GM13976 (cell line): Measurements from ENCODE around the gene SLC30A9.

ENCODE experiments used
- DNase-seq: peaks from one replicate; pipeline ENCODE4 v3.0.0; 2012; ENCODE audit warnings: low spot score
- in situ Hi-C: fragments of 300-500 bp; cut with MboI; formaldehyde crosslinking; loops from one replicate; pipeline ENCODE4 v1.12.0; 2022; ENCODE audit warnings: low sequenced_read_pairs, mixed read lengths, inconsistent platforms; ENCODE audit not compliant: unreplicated experiment
- TF ChIP-seq, protein P1 (sequence below): IDR thresholded peaks from 2 replicates; pipeline ENCODE4 v1.5.1; 2012; ENCODE audit warnings: borderline replicate concordance, mild to moderate bottlenecking; ENCODE audit not compliant: insufficient read depth; ENCODE audit errors: extremely low read depth, missing control alignments, control extremely low read depth

Gene SLC30A9

DNA sequence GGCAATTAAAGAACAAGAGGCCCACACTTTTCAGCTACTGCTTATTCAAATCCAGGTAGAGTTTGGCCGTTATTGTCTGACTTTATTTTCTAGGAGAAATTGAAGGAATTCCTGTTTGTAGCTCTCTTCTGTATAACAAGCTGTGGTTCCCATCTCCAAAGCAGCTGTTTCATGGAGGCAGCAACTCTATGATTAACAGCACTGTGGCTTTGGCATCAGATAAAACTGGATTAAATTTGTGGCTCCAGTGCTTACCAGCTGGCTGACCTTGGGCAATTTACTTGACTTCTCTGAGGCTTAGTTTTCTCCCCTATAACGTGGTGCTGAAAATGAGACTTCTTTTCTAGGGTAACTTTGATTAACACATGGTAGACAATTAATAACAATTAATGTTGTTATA lies 28.1 kb downstream of the SLC30A9 start:
- in situ Hi-C loops: no loop called here
- TF ChIP-seq, protein P1, sequence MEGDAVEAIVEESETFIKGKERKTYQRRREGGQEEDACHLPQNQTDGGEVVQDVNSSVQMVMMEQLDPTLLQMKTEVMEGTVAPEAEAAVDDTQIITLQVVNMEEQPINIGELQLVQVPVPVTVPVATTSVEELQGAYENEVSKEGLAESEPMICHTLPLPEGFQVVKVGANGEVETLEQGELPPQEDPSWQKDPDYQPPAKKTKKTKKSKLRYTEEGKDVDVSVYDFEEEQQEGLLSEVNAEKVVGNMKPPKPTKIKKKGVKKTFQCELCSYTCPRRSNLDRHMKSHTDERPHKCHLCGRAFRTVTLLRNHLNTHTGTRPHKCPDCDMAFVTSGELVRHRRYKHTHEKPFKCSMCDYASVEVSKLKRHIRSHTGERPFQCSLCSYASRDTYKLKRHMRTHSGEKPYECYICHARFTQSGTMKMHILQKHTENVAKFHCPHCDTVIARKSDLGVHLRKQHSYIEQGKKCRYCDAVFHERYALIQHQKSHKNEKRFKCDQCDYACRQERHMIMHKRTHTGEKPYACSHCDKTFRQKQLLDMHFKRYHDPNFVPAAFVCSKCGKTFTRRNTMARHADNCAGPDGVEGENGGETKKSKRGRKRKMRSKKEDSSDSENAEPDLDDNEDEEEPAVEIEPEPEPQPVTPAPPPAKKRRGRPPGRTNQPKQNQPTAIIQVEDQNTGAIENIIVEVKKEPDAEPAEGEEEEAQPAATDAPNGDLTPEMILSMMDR: no peak
- no peak for DNase-seq

DNA sequence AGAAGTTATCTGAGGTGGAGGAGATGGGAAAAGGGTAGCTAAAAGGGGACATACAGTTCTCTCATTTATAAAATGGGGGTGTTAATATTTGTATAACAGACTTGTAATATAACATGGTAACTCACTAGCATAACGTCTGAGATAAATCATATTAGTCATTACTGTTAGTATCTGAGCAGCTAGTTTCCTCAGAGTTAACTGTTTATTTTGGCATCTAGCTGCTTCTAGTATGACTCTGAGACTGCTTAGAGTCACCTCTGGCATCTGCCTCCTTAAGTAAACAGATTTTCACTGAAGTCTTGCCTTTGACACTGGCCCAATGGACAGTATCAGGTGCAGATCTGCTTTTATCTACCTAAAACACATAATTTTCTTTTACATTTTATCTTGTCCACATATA lies 58.1 kb downstream of the SLC30A9 start:
- no peak for DNase-seq

DNA sequence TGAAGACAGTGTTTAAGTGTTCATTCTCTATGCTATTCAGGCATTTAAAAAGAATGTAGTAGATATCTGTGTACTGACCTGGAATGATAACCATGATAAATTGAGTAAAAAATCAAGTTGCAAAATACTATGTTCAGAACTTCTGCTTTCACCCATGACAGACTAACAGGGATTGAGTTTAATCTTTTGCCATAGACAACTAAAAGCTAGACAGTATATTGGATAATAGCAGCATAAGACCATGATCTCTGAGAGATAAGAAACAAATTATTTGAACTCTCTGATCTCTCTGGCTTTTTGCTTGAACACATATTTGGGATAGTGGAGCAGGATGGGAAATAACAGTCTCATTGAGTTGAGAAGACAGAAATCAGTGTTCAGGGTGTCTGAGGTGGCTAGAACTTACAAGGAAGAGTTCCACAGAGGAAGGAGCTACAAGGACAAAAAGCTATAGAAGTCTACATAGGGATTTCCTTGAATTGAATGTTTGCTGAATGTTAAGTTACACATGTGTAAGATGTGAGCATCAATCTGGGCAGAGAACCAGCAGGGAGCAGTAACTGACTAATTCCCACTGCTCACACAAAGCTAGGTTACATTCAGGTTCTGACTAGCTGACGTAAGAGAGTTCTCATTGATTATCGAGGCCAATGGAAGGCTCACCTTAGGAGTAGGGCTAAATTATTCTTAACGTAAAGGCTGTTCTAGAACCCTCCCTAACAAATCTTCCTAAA lies 60.4 kb downstream of the SLC30A9 start:
- DNase-seq: no peak
- in situ Hi-C loops: no loop called here

More for the DNA sequence above, 58.1 kb downstream of the SLC30A9 start:
- in situ Hi-C loops: no loop called here
- TF ChIP-seq, protein P1: no peak

DNA sequence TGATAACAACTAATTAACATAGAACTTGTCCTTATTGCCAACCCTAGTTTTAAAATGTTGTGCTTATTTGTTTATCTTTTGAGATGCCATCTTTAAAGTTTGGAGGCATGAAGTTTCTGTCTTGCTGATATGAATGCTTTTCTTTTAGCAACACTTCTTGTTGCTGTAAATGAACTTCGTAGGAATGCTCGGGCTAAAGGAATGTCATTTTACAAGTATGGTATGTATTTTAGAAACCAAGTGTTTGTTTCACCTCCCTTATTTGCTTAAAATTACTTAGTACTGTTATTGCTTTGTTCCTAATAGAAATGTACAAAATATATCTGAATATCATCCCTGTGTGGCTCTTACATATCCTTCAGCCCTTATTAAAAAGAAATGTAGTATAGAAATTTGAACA lies 76.1 kb downstream of the SLC30A9 start:
- TF ChIP-seq, protein P1: no peak
- in situ Hi-C loops: no loop called here
- DNase-seq: no peak

More for the DNA sequence above, 60.4 kb downstream of the SLC30A9 start:
- TF ChIP-seq, protein P1: no peak

DNA sequence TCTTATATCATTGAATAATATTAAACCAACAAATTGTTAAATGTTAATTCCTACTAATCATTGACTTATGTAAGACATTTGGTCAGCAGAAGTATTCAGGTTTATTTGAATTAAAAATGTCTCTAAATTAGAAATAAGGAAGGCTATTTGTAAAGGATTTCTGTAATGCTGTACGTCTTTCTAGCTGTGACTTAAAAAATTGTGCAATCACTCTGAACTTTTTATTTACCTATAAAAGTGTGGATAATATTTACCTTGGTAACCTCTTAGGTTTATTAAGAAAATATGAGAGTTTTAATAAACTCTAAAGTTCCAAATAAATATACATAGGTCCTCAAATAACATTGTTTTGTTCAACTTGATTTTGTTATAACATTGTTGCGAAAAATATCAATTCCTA lies 76.9 kb downstream of the SLC30A9 start:
- TF ChIP-seq, protein P1: no peak
- in situ Hi-C loops: no loop called here
- no peak for DNase-seq

DNA sequence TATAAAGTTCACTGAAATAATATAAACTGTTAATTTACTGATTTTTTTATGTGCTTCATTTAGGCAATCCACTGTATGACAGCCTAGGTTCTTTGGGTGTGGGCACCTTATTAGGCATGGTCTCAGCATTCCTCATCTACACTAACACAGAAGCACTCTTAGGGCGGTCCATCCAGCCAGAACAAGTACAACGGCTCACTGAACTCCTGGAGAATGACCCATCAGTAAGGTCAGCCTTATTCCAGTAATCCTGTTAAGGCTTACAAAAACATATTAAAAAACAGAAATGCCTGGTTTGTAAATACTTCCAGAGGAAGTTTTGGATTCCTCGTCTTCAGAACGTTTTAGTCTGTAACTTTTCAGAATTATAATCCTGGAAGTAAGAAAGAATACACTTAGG lies 80.1 kb downstream of the SLC30A9 start:
- DNase-seq: no peak
- TF ChIP-seq, protein P1: no peak
- in situ Hi-C loops: no loop called here
